ENCODE results near the gene THSD7A. TPM values are rescaled to one million over a fixed set of nuclear protein-coding genes. Genes with fewer than 3 reads are reported as not detected.

THSD7A gene
- total RNA-seq, 4 donors from 2014 or later = 0.30 to 2.6 (median 1.4) TPM

GRCh38 chr7:11437994-11438393, 394.0 kb downstream of the THSD7A start:
- WGBS, 2 donors = 71 to 73% methylated on average over 1 of the region's 1 CpG
- no peak overlapping the region for H3K4me3 ChIP-seq (ENCODE audit: low read depth, poor library complexity, severe bottlenecking)
- DNase-seq (ENCODE audit: low spot score in 2 of 2) = no peak
- intact Hi-C loops (cut with DNase I; ENCODE audit: low total_unique reads) = loop anchor here (10.0 kb wide), 1 partner anchor 1057 kb away; no protein-coding TSS in a partner anchor
- no peak for TF ChIP-seq POLR2A (IDR thresholded peaks at IDR 0.05)
- no peak for TF ChIP-seq CTCF (IDR thresholded peaks at IDR 0.05)

- TF ChIP-seq POLR2A (IDR thresholded peaks at IDR 0.05) (no peak), CTCF (IDR thresholded peaks at IDR 0.05) (no peak)
- intact Hi-C loops (cut with DNase I; ENCODE audit: low total_unique reads) = loop anchor here (10.0 kb wide), 1 partner anchor 1058 kb away; no protein-coding TSS in a partner anchor
- WGBS, 2 donors = 50 to 64% methylated on average over 2 of the region's 2 CpGs
- no peak overlapping the region for H3K4me3 ChIP-seq (ENCODE audit: low read depth, poor library complexity, severe bottlenecking)
- no peak for DNase-seq (ENCODE audit: low spot score in 2 of 2)
These were observed 395.0 kb downstream of the THSD7A start for GRCh38 chr7:11436773-11437524.

GRCh38 chr7:11436316-11436715, 395.7 kb downstream of the THSD7A start:
- intact Hi-C loops (cut with DNase I; ENCODE audit: low total_unique reads) = loop anchor here (10.0 kb wide), 1 partner anchor 1058 kb away; no protein-coding TSS in a partner anchor
- WGBS, 2 donors = 55 to 67% methylated on average over 1 of the region's 1 CpG
- H3K4me3 ChIP-seq (ENCODE audit: low read depth, poor library complexity, severe bottlenecking) = no peak overlapping the region
- TF ChIP-seq POLR2A (IDR thresholded peaks at IDR 0.05) (no peak), CTCF (IDR thresholded peaks at IDR 0.05) (no peak)
- no peak for DNase-seq (ENCODE audit: low spot score in 2 of 2)

GRCh38 chr7:11434366-11434765, 397.6 kb downstream of the THSD7A start:
- intact Hi-C loops (cut with DNase I; ENCODE audit: low total_unique reads) = loop anchor here (10.0 kb wide), 1 partner anchor 1060 kb away; no protein-coding TSS in a partner anchor
- H3K4me3 ChIP-seq (ENCODE audit: low read depth, poor library complexity, severe bottlenecking) = no peak overlapping the region
- DNase-seq (ENCODE audit: low spot score in 2 of 2) = no peak
- TF ChIP-seq CTCF (IDR thresholded peaks at IDR 0.05) (no peak), POLR2A (IDR thresholded peaks at IDR 0.05) (no peak)

GRCh38 chr7:11430841-11431240, 401.2 kb downstream of the THSD7A start:
- 85 to 86% methylated on average over 1 of the region's 1 CpG for WGBS, 2 donors
- TF ChIP-seq POLR2A (IDR thresholded peaks at IDR 0.05) (no peak), CTCF (IDR thresholded peaks at IDR 0.05) (no peak)
- intact Hi-C loops (cut with DNase I; ENCODE audit: low total_unique reads) = loop anchor here (10.0 kb wide), 1 partner anchor 1064 kb away; no protein-coding TSS in a partner anchor
- H3K4me3 ChIP-seq (ENCODE audit: low read depth, poor library complexity, severe bottlenecking) = no peak overlapping the region
- no peak for DNase-seq (ENCODE audit: low spot score in 2 of 2)

All from lower leg skin (tissue), 4 donors.